Nephron (organoid): ENCODE results near the gene TPRG1L.
"Not testable (repeated sequence)": the region's sequence is repeated elsewhere in the genome, so short reads cannot be mapped to it uniquely, and the experiment has no call there.

ENCODE experiments used
- H3K27ac Mint-ChIP-seq, 3 experiments: 2 replicates each; pipeline ENCODE4 v1.8.0; 2020; ENCODE audit warnings: mixed read lengths in 3 of 3, mild to moderate bottlenecking in 2 of 3, moderate library complexity in 1 of 3
- H3K27me3 Mint-ChIP-seq: 2 replicates; pipeline ENCODE4 v1.8.0; 2021; ENCODE audit warnings: low read depth, mild to moderate bottlenecking, moderate library complexity, mixed read lengths
- H3K36me3 Mint-ChIP-seq: 2 replicates; pipeline ENCODE4 v1.8.0; 2020; ENCODE audit warnings: low read depth, mixed read lengths
- H3K4me1 Mint-ChIP-seq: 2 replicates; pipeline ENCODE4 v1.8.0; 2020; ENCODE audit warnings: mixed read lengths
- H3K4me3 Mint-ChIP-seq, 3 experiments: 2 replicates each; pipeline ENCODE4 v1.8.0; 2020; ENCODE audit warnings: mild to moderate bottlenecking in 3 of 3, mixed read lengths in 3 of 3, moderate library complexity in 2 of 3
- H3K9me3 Mint-ChIP-seq: 2 replicates; pipeline ENCODE4 v1.8.0; 2020; ENCODE audit warnings: mixed read lengths
- TF ChIP-seq, protein P1 (sequence below), 3 experiments: fragments of 200-600 bp; sonication (generic); IDR thresholded peaks; one replicate each; pipeline ENCODE4 v1.5.0; 2021; ENCODE audit warnings: antibody characterized with exemption in 3 of 3; ENCODE audit not compliant: unreplicated experiment in 3 of 3

Gene TPRG1L

DNA sequence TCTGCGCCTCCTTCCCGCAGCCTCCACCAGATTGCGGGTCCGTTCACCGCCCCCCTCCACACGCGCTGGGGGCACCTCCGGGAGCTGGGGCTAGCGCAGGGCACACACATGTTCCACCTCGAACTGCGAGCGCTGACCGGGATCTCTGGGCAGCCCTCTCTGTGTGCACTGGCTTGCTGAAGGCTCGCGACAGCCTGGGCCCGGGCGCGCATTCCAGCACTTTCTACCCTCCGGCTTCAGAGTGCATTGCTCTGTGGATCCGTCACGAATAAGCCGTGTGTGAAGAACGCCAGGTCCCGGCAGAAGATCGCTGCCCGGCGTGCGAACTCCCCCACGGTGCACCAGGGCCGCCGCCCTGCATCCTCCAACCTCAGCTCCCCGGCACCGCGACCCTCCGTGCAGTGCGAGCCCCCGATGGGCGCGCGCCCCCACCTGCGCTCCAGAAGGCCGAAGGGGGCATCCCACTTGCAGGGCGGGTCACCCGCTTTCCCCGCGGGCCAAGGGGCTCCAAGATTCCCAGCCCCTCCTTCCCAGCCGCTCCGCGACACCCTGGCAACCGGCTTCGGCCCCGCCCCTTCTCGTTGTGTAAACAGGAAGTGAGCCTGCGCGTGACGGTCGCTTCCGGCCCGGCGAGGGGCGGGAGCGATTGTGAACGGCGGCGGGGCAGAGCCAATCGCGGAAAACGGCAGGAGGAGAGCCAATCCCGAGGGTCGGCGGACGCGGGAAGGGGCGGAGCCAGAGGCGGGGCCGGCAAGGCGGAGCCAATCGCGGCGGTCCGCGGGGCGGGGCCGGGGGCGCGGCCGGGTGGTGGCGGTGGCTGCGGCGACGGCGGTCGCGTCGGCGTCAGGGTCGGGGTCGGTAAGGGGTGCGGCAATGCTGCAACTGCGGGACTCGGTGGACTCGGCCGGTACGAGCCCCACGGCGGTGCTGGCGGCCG is at the start of gene TPRG1L:
TPRG1L (plus strand) TSS at position 816 of the 937 bp plus-strand sequence; CDS start at position 874, 58 bp downstream.
- peaks cover 24% of the 10 kb centered on the region for H3K4me1 Mint-ChIP-seq
- H3K36me3 Mint-ChIP-seq = peaks cover 11% of the 10 kb centered on the region
- H3K27me3 Mint-ChIP-seq = peaks cover 12% of the 10 kb centered on the region
- TF ChIP-seq, protein P1, sequence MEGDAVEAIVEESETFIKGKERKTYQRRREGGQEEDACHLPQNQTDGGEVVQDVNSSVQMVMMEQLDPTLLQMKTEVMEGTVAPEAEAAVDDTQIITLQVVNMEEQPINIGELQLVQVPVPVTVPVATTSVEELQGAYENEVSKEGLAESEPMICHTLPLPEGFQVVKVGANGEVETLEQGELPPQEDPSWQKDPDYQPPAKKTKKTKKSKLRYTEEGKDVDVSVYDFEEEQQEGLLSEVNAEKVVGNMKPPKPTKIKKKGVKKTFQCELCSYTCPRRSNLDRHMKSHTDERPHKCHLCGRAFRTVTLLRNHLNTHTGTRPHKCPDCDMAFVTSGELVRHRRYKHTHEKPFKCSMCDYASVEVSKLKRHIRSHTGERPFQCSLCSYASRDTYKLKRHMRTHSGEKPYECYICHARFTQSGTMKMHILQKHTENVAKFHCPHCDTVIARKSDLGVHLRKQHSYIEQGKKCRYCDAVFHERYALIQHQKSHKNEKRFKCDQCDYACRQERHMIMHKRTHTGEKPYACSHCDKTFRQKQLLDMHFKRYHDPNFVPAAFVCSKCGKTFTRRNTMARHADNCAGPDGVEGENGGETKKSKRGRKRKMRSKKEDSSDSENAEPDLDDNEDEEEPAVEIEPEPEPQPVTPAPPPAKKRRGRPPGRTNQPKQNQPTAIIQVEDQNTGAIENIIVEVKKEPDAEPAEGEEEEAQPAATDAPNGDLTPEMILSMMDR (IDR thresholded peaks at IDR 0.05; ENCODE audit: unreplicated experiment in 3 of 3) = no peak
- H3K27ac Mint-ChIP-seq = peak within 1 kb of the TSS in 2 of 3 experiments; percentile 82 to 85
- no peaks in the 10 kb centered on the region for H3K9me3 Mint-ChIP-seq
- H3K4me3 Mint-ChIP-seq = peak within 1 kb of the TSS; percentile 95 to 100 (median 97)

DNA sequence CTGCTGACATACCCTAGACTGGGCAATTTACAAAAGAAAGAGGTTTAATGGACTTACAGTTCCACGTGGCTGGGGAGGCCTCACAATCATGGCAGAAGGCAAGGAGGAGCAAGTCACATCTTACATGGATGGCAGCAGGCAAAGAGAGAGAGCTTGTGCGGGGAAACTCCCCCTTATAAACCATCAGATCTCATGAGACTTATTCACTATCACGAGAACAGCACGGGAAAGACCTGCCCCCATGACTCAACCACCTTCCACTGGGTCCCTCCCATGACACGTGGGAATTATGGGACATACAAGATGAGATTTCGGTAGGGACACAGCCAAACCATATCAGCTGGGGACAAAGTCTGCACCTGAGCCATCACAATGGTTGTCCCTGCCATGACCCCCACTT is 49.3 kb upstream of the TPRG1L start:
- Mint-ChIP-seq H3K27ac (peak overlapping the region in 1 of 3 experiments; percentile 7), H3K4me1 (peaks cover 11% of the 10 kb centered on the region)
- H3K9me3 Mint-ChIP-seq, H3K4me3 Mint-ChIP-seq, H3K36me3 Mint-ChIP-seq, H3K27me3 Mint-ChIP-seq: not testable (repeated sequence)

DNA sequence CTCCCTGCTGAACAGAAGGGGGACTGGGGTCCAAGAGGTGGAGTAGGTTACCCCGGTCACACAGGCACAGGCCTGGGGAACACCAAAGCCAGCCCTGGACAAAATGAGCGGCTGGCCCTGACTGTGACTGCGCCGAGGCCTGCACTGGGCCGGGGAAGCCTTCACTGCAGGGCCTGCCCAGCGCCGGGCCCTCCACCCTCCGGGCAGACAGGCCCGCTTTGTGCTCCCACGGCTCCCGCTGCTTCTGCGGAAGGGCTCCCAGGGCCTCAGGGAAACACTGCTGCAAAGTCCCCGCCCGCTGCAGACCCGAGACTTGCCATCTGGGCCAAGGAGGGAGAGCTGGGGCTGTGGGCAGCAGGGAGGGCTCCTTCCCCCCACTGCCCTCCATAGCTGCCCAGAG is 48.8 kb upstream of the TPRG1L start:
- peak overlapping the region in 1 of 3 experiments; percentile 7 for H3K27ac Mint-ChIP-seq
- peaks cover 4% of the 10 kb centered on the region for H3K27me3 Mint-ChIP-seq
- TF ChIP-seq, protein P1 (IDR thresholded peaks at IDR 0.05; ENCODE audit: unreplicated experiment in 3 of 3) = no peak
- no peak overlapping the region for H3K4me3 Mint-ChIP-seq
- no peaks in the 10 kb centered on the region for H3K36me3 Mint-ChIP-seq
- H3K4me1 Mint-ChIP-seq = peaks cover 11% of the 10 kb centered on the region
- no peaks in the 10 kb centered on the region for H3K9me3 Mint-ChIP-seq

DNA sequence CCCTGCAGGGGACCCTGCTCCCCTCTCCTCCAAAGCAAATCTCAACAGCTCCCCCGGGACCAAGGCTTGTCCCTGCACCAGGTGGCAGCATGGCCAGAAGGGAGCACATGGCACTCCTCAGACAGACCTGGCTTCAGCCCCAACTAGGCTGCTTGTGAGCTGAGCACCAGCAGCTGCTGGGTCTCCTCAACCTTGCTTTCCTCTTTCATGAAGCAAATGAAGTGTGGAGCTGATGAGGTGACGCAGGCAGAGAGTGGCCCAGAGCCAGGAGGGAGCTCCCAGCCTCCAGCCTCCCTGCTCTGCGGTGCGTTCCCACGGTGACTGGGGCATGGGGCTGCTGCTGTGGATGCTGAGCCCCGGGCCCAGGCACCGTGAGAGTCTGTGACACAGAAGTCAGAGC is 47.5 kb upstream of the TPRG1L start:
- TF ChIP-seq, protein P1 (IDR thresholded peaks at IDR 0.05; ENCODE audit: unreplicated experiment in 3 of 3) = no peak
- H3K4me3 Mint-ChIP-seq = no peak overlapping the region
- H3K4me1 Mint-ChIP-seq = peaks cover 13% of the 10 kb centered on the region
- H3K9me3 Mint-ChIP-seq = no peaks in the 10 kb centered on the region
- peaks cover 8% of the 10 kb centered on the region for H3K27me3 Mint-ChIP-seq
- peak overlapping the region in 1 of 3 experiments; percentile 44 for H3K27ac Mint-ChIP-seq
- H3K36me3 Mint-ChIP-seq = no peaks in the 10 kb centered on the region

DNA sequence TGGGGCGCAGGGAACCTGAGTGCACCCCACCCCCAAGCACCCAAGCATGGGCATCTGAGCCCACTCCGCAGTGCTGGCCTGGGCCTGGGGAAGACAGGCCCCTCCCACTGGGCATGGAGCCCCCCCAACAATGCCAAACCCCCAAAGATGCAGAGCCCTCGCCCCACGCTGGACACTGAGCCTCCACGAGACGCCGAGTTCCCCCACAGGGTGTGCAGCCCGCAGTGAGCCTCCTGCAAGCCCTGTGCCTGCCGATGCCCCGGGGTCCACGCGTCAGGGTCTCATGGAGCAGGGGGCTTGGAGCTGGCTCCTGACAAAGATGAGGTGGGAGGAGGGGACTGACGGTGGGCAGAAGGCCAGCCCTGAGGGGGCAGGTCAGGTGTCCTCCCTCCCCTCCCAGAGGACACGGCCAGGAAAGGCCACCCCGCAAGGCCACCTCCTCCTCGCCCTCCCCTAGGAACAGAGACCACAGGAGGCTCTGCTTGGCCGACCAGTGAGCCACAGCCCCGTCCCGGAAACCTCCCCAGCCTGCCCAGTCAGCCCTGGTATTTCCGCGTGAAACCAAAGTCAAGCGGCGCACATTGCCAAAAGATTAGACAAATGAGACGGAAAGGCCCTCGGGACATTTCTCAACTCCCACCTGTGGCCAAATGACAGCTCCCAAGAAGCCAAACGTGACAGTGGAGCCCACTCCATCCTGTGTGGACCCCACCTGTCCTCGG is 46.9 kb upstream of the TPRG1L start:
- Mint-ChIP-seq H3K36me3 (no peaks in the 10 kb centered on the region), H3K9me3 (no peaks in the 10 kb centered on the region), H3K4me1 (peaks cover 18% of the 10 kb centered on the region), H3K4me3 (no peak overlapping the region), H3K27me3 (peaks cover 10% of the 10 kb centered on the region), H3K27ac (no peak overlapping the region)
- TF ChIP-seq, protein P1 (IDR thresholded peaks at IDR 0.05; ENCODE audit: unreplicated experiment in 3 of 3) = no peak

DNA sequence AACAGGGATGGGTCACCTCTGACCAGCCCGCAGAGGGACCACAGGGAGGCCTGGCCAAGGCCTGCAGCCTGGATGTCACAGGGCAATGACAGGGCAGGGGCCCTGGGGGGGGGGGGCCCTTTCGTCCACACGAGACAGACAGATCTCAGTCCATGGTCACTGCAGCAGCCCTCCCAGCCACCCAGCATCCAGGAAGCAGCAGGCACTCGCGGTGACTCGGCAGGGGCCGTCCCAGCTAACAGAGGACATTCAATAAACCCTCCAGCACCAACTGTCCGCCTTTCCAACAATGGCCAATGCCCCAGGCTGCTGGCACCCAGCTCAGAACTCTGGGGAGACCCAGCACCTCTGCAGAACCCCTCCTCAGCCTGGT is 46.4 kb upstream of the TPRG1L start:
- H3K27me3 Mint-ChIP-seq = peaks cover 10% of the 10 kb centered on the region
- TF ChIP-seq, protein P1 (IDR thresholded peaks at IDR 0.05; ENCODE audit: unreplicated experiment in 3 of 3) = no peak
- H3K9me3 Mint-ChIP-seq = no peaks in the 10 kb centered on the region
- H3K4me1 Mint-ChIP-seq = peaks cover 18% of the 10 kb centered on the region
- no peak overlapping the region for H3K27ac Mint-ChIP-seq
- no peaks in the 10 kb centered on the region for H3K36me3 Mint-ChIP-seq
- no peak overlapping the region for H3K4me3 Mint-ChIP-seq
